PC-9 (cell line): Measurements from ENCODE around the gene FMO4. TPM values are rescaled to one million over a fixed set of nuclear protein-coding genes. Genes with fewer than 3 reads are reported as not detected.
"Not testable (repeated sequence)": the region's sequence is repeated elsewhere in the genome, so short reads cannot be mapped to it uniquely, and the experiment has no call there.

ENCODE experiments used
- BruUV-seq: library from RNA; stranded (reverse); fragments of 400-500 nt; replicated peaks from 2 replicates; lab custom pipeline; 2021; lab: Mats Ljungman, UMichigan
- CTCF ChIA-PET: fragments of 300-600 bp; sonication (Branson Sonifier 250); formaldehyde crosslinking; loops from one replicate; lab custom pipeline; 2022; ENCODE audit warnings: antibody characterized with exemption; lab: Charles Lee
- POLR2A ChIA-PET: fragments of 300-600 bp; sonication (Branson Sonifier 250); formaldehyde crosslinking; loops from one replicate; lab custom pipeline; 2022; ENCODE audit warnings: antibody characterized with exemption; ENCODE audit not compliant: unreplicated experiment; lab: Charles Lee
- DNase-seq, 2 experiments: peaks; one replicate each; pipeline versions ENCODE4 v3.0.0 to v3.0.0-alpha.2; 2015 to 2022; ENCODE audit warnings: mixed read lengths in 1 of 2
- H2AFZ ChIP-seq: fragments of 200-600 bp; sonication (generic); 2 replicates; pipeline ENCODE4 v1.8.1; 2017; ENCODE audit warnings: antibody characterized with exemption
- H3F3A ChIP-seq: fragments of 200-600 bp; sonication (generic); 2 replicates; pipeline ENCODE4 v1.8.1; 2017; ENCODE audit warnings: antibody characterized with exemption, mild to moderate bottlenecking, low read depth; ENCODE audit not compliant: insufficient read depth
- H3K27ac ChIP-seq: fragments of 200-600 bp; sonication (generic); 2 replicates; pipeline ENCODE4 v1.6.1; 2016; ENCODE audit warnings: mixed run types
- H3K27me3 ChIP-seq: fragments of 200-600 bp; sonication (generic); 2 replicates; pipeline ENCODE4 v1.6.1; 2016; ENCODE audit warnings: low read depth, mixed run types; ENCODE audit not compliant: insufficient read depth
- H3K36me3 ChIP-seq: fragments of 200-600 bp; sonication (generic); 2 replicates; pipeline ENCODE4 v1.6.1; 2016; ENCODE audit warnings: low read depth, mixed run types
- H3K4me1 ChIP-seq: fragments of 200-600 bp; sonication (generic); replicated peaks from 2 replicates; pipeline ENCODE4 v1.6.1; 2016; ENCODE audit warnings: mixed run types; ENCODE audit not compliant: insufficient read depth
- H3K4me2 ChIP-seq: fragments of 200-600 bp; sonication (generic); 2 replicates; pipeline ENCODE4 v1.6.1; 2017; ENCODE audit warnings: mixed run types
- H3K4me3 ChIP-seq: fragments of 200-600 bp; sonication (generic); 2 replicates; pipeline ENCODE4 v1.6.1; 2016; ENCODE audit warnings: mixed run types
- H3K79me2 ChIP-seq: fragments of 200-600 bp; sonication (generic); 2 replicates; pipeline ENCODE4 v1.6.1; 2017; ENCODE audit warnings: low read depth, mixed run types
- H3K9me2 ChIP-seq: fragments of 200-600 bp; sonication (generic); 2 replicates; pipeline ENCODE4 v1.8.1; 2017; ENCODE audit warnings: mild to moderate bottlenecking; ENCODE audit not compliant: insufficient read depth
- H3K9me3 ChIP-seq: fragments of 200-600 bp; sonication (generic); 2 replicates; pipeline ENCODE4 v1.8.1; 2016; ENCODE audit warnings: low read depth; ENCODE audit not compliant: insufficient read depth
- H4K20me1 ChIP-seq: fragments of 200-600 bp; sonication (generic); 2 replicates; pipeline ENCODE4 v1.8.1; 2017; ENCODE audit not compliant: insufficient read depth
- CTCF ChIP-seq: fragments of 200-600 bp; sonication (generic); conservative IDR thresholded peaks from 2 replicates; pipeline ENCODE4 v1.6.1; 2017; ENCODE audit warnings: mixed run types, antibody characterized with exemption, mild to moderate bottlenecking, moderate library complexity
- EZH2 ChIP-seq: fragments of 200-600 bp; sonication (generic); IDR thresholded peaks from 2 replicates; pipeline ENCODE4 v1.8.0; 2017; ENCODE audit warnings: antibody characterized with exemption, low read depth
- intact Hi-C: fragments of 100-400 bp; cut with micrococcal nuclease; formaldehyde crosslinking; loops from one replicate; pipeline ENCODE4 v1.10.0; 2022; ENCODE audit not compliant: unreplicated experiment
- total RNA-seq: library from RNA; stranded (reverse); gene quantifications from 2 replicates; pipeline ENCODE4 v1.2.3, GENCODE V29; 2021

Gene FMO4
- total RNA-seq, 1 experiment from 2014 or later = 0.61 TPM

- Histone ChIP-seq H2AFZ (no peak overlapping the region), H3K27ac (no peak overlapping the region), H3K9me3 (no peaks in the 10 kb centered on the region), H3K79me2 (no peaks in the 10 kb centered on the region), H3K4me3 (no peak overlapping the region), H3F3A (no peaks in the 10 kb centered on the region), H4K20me1 (no peaks in the 10 kb centered on the region), H3K27me3 (no peaks in the 10 kb centered on the region), H3K4me1 (no peaks in the 10 kb centered on the region), H3K4me2 (no peak overlapping the region), H3K36me3 (no peaks in the 10 kb centered on the region), H3K9me2 (no peaks in the 10 kb centered on the region)
- POLR2A ChIA-PET = interaction anchor here (0.7 kb wide), 1 partner anchor 35 kb away, joined by 15 read pairs; no protein-coding TSS in a partner anchor
- CTCF ChIA-PET = no interaction called here
- no peak for DNase-seq
- no peak for TF ChIP-seq CTCF
- TF ChIP-seq EZH2 = no peak
- no TSS peak for BruUV-seq
- intact Hi-C loops = no loop called here
Measured at GRCh38 chr1:171367436-171367835, 53.5 kb downstream of the FMO4 start.

- no peaks in the 10 kb centered on the region for H3K9me2 ChIP-seq
- peak overlapping the region; percentile 85; the same call in 1 of the 2 replicates for H2AFZ ChIP-seq
- H3K36me3 ChIP-seq = no peaks in the 10 kb centered on the region
- peaks cover 7% of the 10 kb centered on the region for H3K4me1 ChIP-seq
- DNase-seq = no peak
- ChIA-PET POLR2A (no interaction called here), CTCF (no interaction called here)
- H4K20me1 ChIP-seq = no peaks in the 10 kb centered on the region
- no TSS peak for BruUV-seq
- intact Hi-C loops = no loop called here
- H3K27ac ChIP-seq = no peak overlapping the region
- H3K27me3 ChIP-seq = no peaks in the 10 kb centered on the region
- H3F3A ChIP-seq = no peaks in the 10 kb centered on the region
- H3K4me2 ChIP-seq = peak overlapping the region; percentile 67
- TF ChIP-seq CTCF (no peak), EZH2 (no peak)
- H3K4me3 ChIP-seq = peak overlapping the region; percentile 55; the same call in 1 of the 2 replicates
- H3K9me3 ChIP-seq = no peaks in the 10 kb centered on the region
- no peaks in the 10 kb centered on the region for H3K79me2 ChIP-seq
Measured at GRCh38 chr1:171372418-171373084, 58.6 kb downstream of the FMO4 start.

- H3K4me1 ChIP-seq, H3K9me2 ChIP-seq, H4K20me1 ChIP-seq, H3K9me3 ChIP-seq, POLR2A ChIA-PET, BruUV-seq, H3K27me3 ChIP-seq, CTCF ChIA-PET, H3K79me2 ChIP-seq, intact Hi-C loops, H3K36me3 ChIP-seq, H3F3A ChIP-seq, H3K27ac ChIP-seq: not testable (repeated sequence)
- Histone ChIP-seq H2AFZ (peak overlapping the region; percentile 85), H3K4me3 (peak overlapping the region; percentile 55), H3K4me2 (peak overlapping the region; percentile 67)
- peak in 1 of 2 experiments; percentile 33 for DNase-seq
Measured at GRCh38 chr1:171373357-171374122, 59.6 kb downstream of the FMO4 start.
